GM12801 (cell line): Measurements from ENCODE around the gene LACRT.

Experiments
- CTCF ChIP-seq: IDR thresholded peaks from one replicate; pipeline ENCODE4 v1.5.1; 2011; ENCODE audit warnings: control low read depth; ENCODE audit not compliant: insufficient read length; ENCODE audit errors: extremely low read depth

Gene LACRT

GRCh38 chr12:54616933-54617680 lies 17.6 kb downstream of the LACRT start:
- no peak for TF ChIP-seq CTCF

- no peak for TF ChIP-seq CTCF
Measured at GRCh38 chr12:54612225-54612750, 22.4 kb downstream of the LACRT start.

GRCh38 chr12:54611715-54612149 lies 23.0 kb downstream of the LACRT start:
- TF ChIP-seq CTCF: no peak

GRCh38 chr12:54608769-54609168 lies 25.9 kb downstream of the LACRT start:
- TF ChIP-seq CTCF: no peak

- no peak for TF ChIP-seq CTCF
Measured at GRCh38 chr12:54608156-54608555, 26.5 kb downstream of the LACRT start.

GRCh38 chr12:54606556-54606955 lies 28.1 kb downstream of the LACRT start:
- no peak for TF ChIP-seq CTCF

GRCh38 chr12:54605138-54605970 lies 29.3 kb downstream of the LACRT start:
- TF ChIP-seq CTCF: no peak
